ENCODE results near the gene GRIN1.

GRCh38 chr9:137185921-137186320 lies 47.0 kb downstream of the GRIN1 start:
- TF ChIP-seq, protein P1, sequence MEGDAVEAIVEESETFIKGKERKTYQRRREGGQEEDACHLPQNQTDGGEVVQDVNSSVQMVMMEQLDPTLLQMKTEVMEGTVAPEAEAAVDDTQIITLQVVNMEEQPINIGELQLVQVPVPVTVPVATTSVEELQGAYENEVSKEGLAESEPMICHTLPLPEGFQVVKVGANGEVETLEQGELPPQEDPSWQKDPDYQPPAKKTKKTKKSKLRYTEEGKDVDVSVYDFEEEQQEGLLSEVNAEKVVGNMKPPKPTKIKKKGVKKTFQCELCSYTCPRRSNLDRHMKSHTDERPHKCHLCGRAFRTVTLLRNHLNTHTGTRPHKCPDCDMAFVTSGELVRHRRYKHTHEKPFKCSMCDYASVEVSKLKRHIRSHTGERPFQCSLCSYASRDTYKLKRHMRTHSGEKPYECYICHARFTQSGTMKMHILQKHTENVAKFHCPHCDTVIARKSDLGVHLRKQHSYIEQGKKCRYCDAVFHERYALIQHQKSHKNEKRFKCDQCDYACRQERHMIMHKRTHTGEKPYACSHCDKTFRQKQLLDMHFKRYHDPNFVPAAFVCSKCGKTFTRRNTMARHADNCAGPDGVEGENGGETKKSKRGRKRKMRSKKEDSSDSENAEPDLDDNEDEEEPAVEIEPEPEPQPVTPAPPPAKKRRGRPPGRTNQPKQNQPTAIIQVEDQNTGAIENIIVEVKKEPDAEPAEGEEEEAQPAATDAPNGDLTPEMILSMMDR (IDR thresholded peaks at IDR 0.05; ENCODE audit: insufficient read depth, low read depth, low read length), result no peak
- TF ChIP-seq EZH2 (IDR thresholded peaks at IDR 0.05; ENCODE audit: insufficient read depth, low read length), result no peak

All from astrocyte (in vitro differentiated cells and primary cell).